PFSK-1 (cell line): ENCODE results near the gene PRMT1.

Source experiments
- POLR2AphosphoS5 ChIP-seq: IDR thresholded peaks from 2 replicates; pipeline ENCODE4 v1.6.1; 2012; ENCODE audit warnings: low read depth, mild to moderate bottlenecking, control low read depth, low read length, moderate library complexity
- SIN3A ChIP-seq: IDR thresholded peaks from 2 replicates; pipeline ENCODE4 v1.6.1; 2012; ENCODE audit warnings: mild to moderate bottlenecking, low read length, moderate library complexity, borderline replicate concordance; ENCODE audit not compliant: insufficient read depth
- TAF1 ChIP-seq: IDR thresholded peaks from 2 replicates; pipeline ENCODE4 v1.6.1; 2012; ENCODE audit warnings: low read length, control low read depth, borderline replicate concordance; ENCODE audit not compliant: insufficient read depth

GRCh38 chr19:49683814-49684250 lies 6.8 kb downstream of the PRMT1 start:
- no peak for TF ChIP-seq TAF1
- no peak for TF ChIP-seq SIN3A
- TF ChIP-seq POLR2AphosphoS5: no peak
